Measurements from ENCODE around the gene PRF1. TPM values are rescaled to one million over a fixed set of nuclear protein-coding genes. Genes with fewer than 3 reads are reported as not detected.
A peak's percentile ranks its signal among the peaks of the same experiment; 100 is the strongest.

PRF1 gene
- total RNA-seq, 1 donor from 2014 or later: not detected

- H3K4me3 Mint-ChIP-seq: peak overlapping the region; percentile 42
- peaks cover 46% of the 10 kb centered on the region for H3K4me1 Mint-ChIP-seq (ENCODE audit: unreplicated experiment)
- H3K27ac Mint-ChIP-seq: peak overlapping the region; percentile 51
- peaks cover 4% of the 10 kb centered on the region for H3K27me3 Mint-ChIP-seq
- no peaks in the 10 kb centered on the region for H3K36me3 Mint-ChIP-seq
- no peaks in the 10 kb centered on the region for H3K9me3 Mint-ChIP-seq
- no peak for DNase-seq (ENCODE audit: extremely low spot score, unreplicated experiment)
- TF ChIP-seq, protein P1, sequence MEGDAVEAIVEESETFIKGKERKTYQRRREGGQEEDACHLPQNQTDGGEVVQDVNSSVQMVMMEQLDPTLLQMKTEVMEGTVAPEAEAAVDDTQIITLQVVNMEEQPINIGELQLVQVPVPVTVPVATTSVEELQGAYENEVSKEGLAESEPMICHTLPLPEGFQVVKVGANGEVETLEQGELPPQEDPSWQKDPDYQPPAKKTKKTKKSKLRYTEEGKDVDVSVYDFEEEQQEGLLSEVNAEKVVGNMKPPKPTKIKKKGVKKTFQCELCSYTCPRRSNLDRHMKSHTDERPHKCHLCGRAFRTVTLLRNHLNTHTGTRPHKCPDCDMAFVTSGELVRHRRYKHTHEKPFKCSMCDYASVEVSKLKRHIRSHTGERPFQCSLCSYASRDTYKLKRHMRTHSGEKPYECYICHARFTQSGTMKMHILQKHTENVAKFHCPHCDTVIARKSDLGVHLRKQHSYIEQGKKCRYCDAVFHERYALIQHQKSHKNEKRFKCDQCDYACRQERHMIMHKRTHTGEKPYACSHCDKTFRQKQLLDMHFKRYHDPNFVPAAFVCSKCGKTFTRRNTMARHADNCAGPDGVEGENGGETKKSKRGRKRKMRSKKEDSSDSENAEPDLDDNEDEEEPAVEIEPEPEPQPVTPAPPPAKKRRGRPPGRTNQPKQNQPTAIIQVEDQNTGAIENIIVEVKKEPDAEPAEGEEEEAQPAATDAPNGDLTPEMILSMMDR (conservative IDR thresholded peaks at IDR 0.05): peak; percentile 64
These were observed 43.4 kb downstream of the PRF1 start for GRCh38 chr10:70558871-70559810.

- no peak overlapping the region for H3K4me3 Mint-ChIP-seq
These were observed 44.2 kb downstream of the PRF1 start for GRCh38 chr10:70558295-70558694.

DNA sequence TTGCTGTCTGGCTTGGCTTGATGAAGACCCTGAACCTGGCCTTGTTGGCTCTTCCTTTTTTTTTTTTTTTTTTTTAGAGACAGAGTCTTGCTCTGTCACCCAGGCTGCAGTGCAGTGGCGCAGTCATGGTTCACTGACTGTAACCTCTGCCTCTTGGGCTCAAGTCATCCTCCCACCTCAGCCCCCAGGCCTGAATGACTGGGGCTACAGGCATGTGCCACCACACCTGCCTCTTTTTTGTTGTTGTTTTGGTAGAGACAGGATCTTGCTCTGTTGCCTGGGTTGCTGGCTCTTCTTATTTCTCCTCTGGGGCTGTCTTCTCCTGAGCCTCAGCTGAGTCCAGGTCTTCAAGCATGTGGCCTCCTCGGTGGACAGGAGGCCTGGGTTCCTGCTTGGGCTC, 44.7 kb downstream of the PRF1 start:
- H3K27me3 Mint-ChIP-seq: peaks cover 4% of the 10 kb centered on the region
- H3K4me1 Mint-ChIP-seq (ENCODE audit: unreplicated experiment): peaks cover 44% of the 10 kb centered on the region
- DNase-seq (ENCODE audit: extremely low spot score, unreplicated experiment): no peak
- H3K36me3 Mint-ChIP-seq: no peaks in the 10 kb centered on the region
- TF ChIP-seq, protein P1 (conservative IDR thresholded peaks at IDR 0.05): no peak
- H3K27ac Mint-ChIP-seq: no peak overlapping the region
- no peaks in the 10 kb centered on the region for H3K9me3 Mint-ChIP-seq
- no peak overlapping the region for H3K4me3 Mint-ChIP-seq

More at GRCh38 chr10:70558295-70558694, 44.2 kb downstream of the PRF1 start:
- Mint-ChIP-seq H3K36me3 (no peaks in the 10 kb centered on the region), H3K27me3 (peaks cover 4% of the 10 kb centered on the region), H3K9me3 (no peaks in the 10 kb centered on the region), H3K27ac (no peak overlapping the region), H3K4me1 (ENCODE audit: unreplicated experiment) (peaks cover 44% of the 10 kb centered on the region)
- no peak for DNase-seq (ENCODE audit: extremely low spot score, unreplicated experiment)
- TF ChIP-seq, protein P1 (conservative IDR thresholded peaks at IDR 0.05): no peak

- Mint-ChIP-seq H3K4me1 (ENCODE audit: unreplicated experiment) (peaks cover 46% of the 10 kb centered on the region), H3K27ac (no peak overlapping the region), H3K36me3 (no peaks in the 10 kb centered on the region), H3K4me3 (no peak overlapping the region), H3K9me3 (no peaks in the 10 kb centered on the region), H3K27me3 (peaks cover 4% of the 10 kb centered on the region)
- no peak for DNase-seq (ENCODE audit: extremely low spot score, unreplicated experiment)
- TF ChIP-seq, protein P1 (conservative IDR thresholded peaks at IDR 0.05): no peak
These were observed 45.3 kb downstream of the PRF1 start for GRCh38 chr10:70557086-70557845.

DNA sequence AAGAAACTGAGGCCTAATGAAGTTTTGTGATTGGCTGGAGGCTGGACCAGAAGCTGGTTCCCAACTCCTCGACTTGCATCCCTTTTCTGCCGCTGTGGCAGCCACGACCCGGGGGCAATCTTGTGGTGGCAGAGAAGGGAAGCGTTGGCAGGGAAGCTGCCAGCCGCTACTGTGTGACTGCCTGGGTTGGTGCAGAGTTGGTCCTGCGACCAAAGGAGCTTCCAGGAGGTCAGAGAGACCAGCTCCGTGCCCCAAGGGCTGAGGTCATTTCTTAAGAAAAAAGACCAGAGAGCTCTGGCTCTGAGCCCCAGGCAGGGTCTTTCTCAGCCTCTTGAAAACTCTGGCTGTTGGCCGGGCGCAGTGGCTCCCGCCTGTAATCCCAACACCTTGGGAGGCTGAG, 47.2 kb downstream of the PRF1 start:
- H3K9me3 Mint-ChIP-seq: no peaks in the 10 kb centered on the region
- H3K27me3 Mint-ChIP-seq: peaks cover 4% of the 10 kb centered on the region
- H3K4me1 Mint-ChIP-seq (ENCODE audit: unreplicated experiment): peaks cover 40% of the 10 kb centered on the region
- H3K4me3 Mint-ChIP-seq: no peak overlapping the region
- TF ChIP-seq, protein P1 (conservative IDR thresholded peaks at IDR 0.05): no peak
- no peak for DNase-seq (ENCODE audit: extremely low spot score, unreplicated experiment)
- no peak overlapping the region for H3K27ac Mint-ChIP-seq
- H3K36me3 Mint-ChIP-seq: no peaks in the 10 kb centered on the region
